T-cell (primary cell): ENCODE measurements around the gene SPSB4. TPM values are rescaled to one million over a fixed set of nuclear protein-coding genes. Genes with fewer than 3 reads are reported as not detected.
A peak's percentile ranks its signal among the peaks of the same experiment; 100 is the strongest.
"Not testable (repeated sequence)": the region's sequence is repeated elsewhere in the genome, so short reads cannot be mapped to it uniquely, and the experiment has no call there.

Source experiments
- ATAC-seq, 4 experiments: fragments of 200-7000 bp in 3 of 4; fragments of 150-1000 bp in 1 of 4; cut with Tn5 transposase; replicated peaks in 1 of 4; 1 replicate in 3 of 4; 2 replicates in 1 of 4; pipeline ENCODE4 v1.10.0; 2021; ENCODE audit warnings: moderate library complexity in 3 of 4, mild to moderate bottlenecking in 2 of 4, moderate number of reproducible peaks in 1 of 4
- CTCF ChIA-PET, 2 donors: fragments of 300-600 bp; sonication (Branson Sonifier 250); formaldehyde crosslinking; loops; one replicate each; lab custom pipeline; 2022; ENCODE audit warnings: antibody characterized with exemption in 2 of 2; lab: Charles Lee
- POLR2A ChIA-PET, 2 donors: fragments of 300-600 bp; sonication (Branson Sonifier 250); formaldehyde crosslinking; loops; one replicate each; lab custom pipeline; 2022; ENCODE audit warnings: antibody characterized with exemption in 2 of 2; lab: Charles Lee
- DNase-seq, 35 experiments: peaks; one replicate each; pipeline versions ENCODE4 v3.0.0 to v3.0.0-alpha.2; 2013 to 2023
- H3K27ac ChIP-seq: one replicate; pipeline ENCODE4 v1.5.1; 2013; ENCODE audit warnings: low read length
- H3K27me3 ChIP-seq, 2 experiments: replicated peaks in 1 of 2; 1 replicate in 1 of 2; 2 replicates in 1 of 2; pipeline versions ENCODE4 v1.6.1 to v1.7.0; 2013; ENCODE audit warnings: low read length in 1 of 2, mixed read lengths in 1 of 2; ENCODE audit not compliant: control insufficient read depth in 2 of 2, insufficient read depth in 2 of 2; ENCODE audit errors: extremely low read depth in 1 of 2
- H3K36me3 ChIP-seq, 2 donors: 1 replicate in 1 of 2; 2 replicates in 1 of 2; pipeline versions ENCODE4 v1.6.1 to v1.7.0; 2013; ENCODE audit warnings: low read length in 1 of 2; ENCODE audit not compliant: control insufficient read depth in 2 of 2, insufficient read depth in 1 of 2; ENCODE audit errors: extremely low read depth in 1 of 2
- H3K4me1 ChIP-seq, 2 experiments: 1 replicate in 1 of 2; 2 replicates in 1 of 2; pipeline versions ENCODE4 v1.6.1 to v1.7.0; 2013; ENCODE audit warnings: low read length in 2 of 2, mixed read lengths in 1 of 2; ENCODE audit not compliant: insufficient read depth in 2 of 2, control insufficient read depth in 1 of 2; ENCODE audit errors: extremely low read depth in 1 of 2
- H3K4me3 ChIP-seq, 2 donors: 1 replicate in 1 of 2; 2 replicates in 1 of 2; pipeline versions ENCODE4 v1.5.1 to v1.7.0; 2013; ENCODE audit warnings: mild to moderate bottlenecking in 2 of 2, low read length in 1 of 2, moderate library complexity in 1 of 2; ENCODE audit not compliant: control insufficient read depth in 1 of 2; ENCODE audit errors: extremely low read depth in 1 of 2
- H3K9me3 ChIP-seq: 2 replicates; pipeline ENCODE4 v1.7.0; 2013
- H3K27ac Mint-ChIP-seq, 2 donors: one replicate each; pipeline ENCODE4 v1.8.0; 2020 to 2021; ENCODE audit warnings: mild to moderate bottlenecking in 2 of 2, mixed read lengths in 2 of 2
- H3K27me3 Mint-ChIP-seq, 2 donors: one replicate each; pipeline ENCODE4 v1.8.0; 2021 to 2022; ENCODE audit warnings: mixed read lengths in 2 of 2
- H3K36me3 Mint-ChIP-seq: one replicate; pipeline ENCODE4 v1.8.0; 2021; ENCODE audit warnings: mixed read lengths
- H3K4me1 Mint-ChIP-seq, 3 donors: one replicate each; pipeline ENCODE4 v1.8.0; 2020 to 2022; ENCODE audit warnings: mixed read lengths in 3 of 3, mild to moderate bottlenecking in 1 of 3
- H3K4me3 Mint-ChIP-seq, 3 donors: one replicate each; pipeline ENCODE4 v1.8.0; 2020 to 2022; ENCODE audit warnings: mild to moderate bottlenecking in 3 of 3, mixed read lengths in 3 of 3, moderate library complexity in 3 of 3
- H3K9me3 Mint-ChIP-seq, 3 donors: one replicate each; pipeline ENCODE4 v1.8.0; 2020 to 2022; ENCODE audit warnings: mixed read lengths in 3 of 3
- WGBS: methylation state at CpG from one replicate; pipeline ENCODE4 v1.1.5; 2013; ENCODE audit warnings: missing lambda C conversion rate; ENCODE audit not compliant: insufficient coverage; 5-methylcytosine and 5-hydroxymethylcytosine counted together
- total RNA-seq, 35 experiments: library from RNA in 6 of 35; stranded (reverse) in 6 of 35; fragments of 120-200 nt in 1 of 35; gene quantifications; one replicate each; pipeline versions ENCODE4 v1.2.1 to v1.2.4 and lab custom pipeline; 2013 to 2026

Gene SPSB4
- total RNA-seq, 5 donors from 2014 or later (not counting 1 experiment from before 2014, with no cell fraction given), result not detected

- DNase-seq (no peak), ATAC-seq (no peak)
- H3K36me3 ChIP-seq, result no peaks in the 10 kb centered on the region
- Mint-ChIP-seq H3K27ac (no peak overlapping the region), H3K4me3 (no peak overlapping the region), H3K4me1 (peaks cover 7 to 13% (median 13%) of the 10 kb centered on the region in 3 donors), H3K27me3 (peaks cover 11 to 28% of the 10 kb centered on the region in 2 donors), H3K36me3 (no peaks in the 10 kb centered on the region), H3K9me3 (no peaks in the 10 kb centered on the region)
- H3K27ac ChIP-seq, result no peak overlapping the region
- peaks cover 0 to 16% of the 10 kb centered on the region in 2 experiments for H3K4me1 ChIP-seq
- no peak overlapping the region for H3K4me3 ChIP-seq
- H3K27me3 ChIP-seq, result peaks cover 0 to 12% of the 10 kb centered on the region in 2 experiments
- H3K9me3 ChIP-seq, result no peaks in the 10 kb centered on the region
- CTCF ChIA-PET, result interaction anchor here in 1 of 2 donors (0.5 to 1.4 kb wide), 5 partner anchors 22 to 190 kb away, joined by 3 to 6 read pairs (median 5); no protein-coding TSS in a partner anchor
- POLR2A ChIA-PET, result no interaction called here
- no CpG with 5 or more reads among the region's 2 CpGs for WGBS
Observed at GRCh38 chr3:141012571-141012970, 38.6 kb upstream of the SPSB4 start.

GRCh38 chr3:141015481-141015880 is 35.7 kb upstream of the SPSB4 start:
- ATAC-seq (no peak), DNase-seq (no peak)
- H3K27me3 Mint-ChIP-seq, result peaks cover 4 to 10% of the 10 kb centered on the region in 2 donors
- WGBS, result 88% methylated on average over 1 of the region's 3 CpGs
- H3K9me3 Mint-ChIP-seq, result no peaks in the 10 kb centered on the region
- CTCF ChIA-PET, result no interaction called here
- H3K27ac Mint-ChIP-seq, result no peak overlapping the region
- POLR2A ChIA-PET, result no interaction called here
- Histone ChIP-seq H3K27ac (no peak overlapping the region), H3K9me3 (no peaks in the 10 kb centered on the region), H3K27me3 (peaks cover 0 to 9% of the 10 kb centered on the region in 2 experiments), H3K4me3 (no peak overlapping the region), H3K4me1 (peaks cover 0 to 21% of the 10 kb centered on the region in 2 experiments), H3K36me3 (no peaks in the 10 kb centered on the region)
- no peaks in the 10 kb centered on the region for H3K36me3 Mint-ChIP-seq
- no peak overlapping the region for H3K4me3 Mint-ChIP-seq
- peaks cover 12 to 21% (median 18%) of the 10 kb centered on the region in 3 donors for H3K4me1 Mint-ChIP-seq

- ATAC-seq, H3K36me3 Mint-ChIP-seq, H3K9me3 Mint-ChIP-seq, H3K27ac ChIP-seq, H3K4me3 ChIP-seq, H3K27me3 Mint-ChIP-seq, H3K27me3 ChIP-seq, POLR2A ChIA-PET, H3K9me3 ChIP-seq, H3K36me3 ChIP-seq: not testable (repeated sequence)
- Mint-ChIP-seq H3K4me1 (peaks cover 6 to 13% (median 12%) of the 10 kb centered on the region in 3 donors), H3K4me3 (peak overlapping the region in 2 of 3 donors; percentile 38 to 58), H3K27ac (peak overlapping the region in 1 of 2 donors; percentile 0)
- WGBS, result 10% methylated on average over 16 of the region's 23 CpGs
- peaks cover 0 to 18% of the 10 kb centered on the region in 2 experiments for H3K4me1 ChIP-seq
- DNase-seq, result peak in 26 of 35 experiments; percentile 0 to 54 (median 19)
- CTCF ChIA-PET, result interaction anchor here in 1 of 2 donors (1.2 kb wide), 1 partner anchor 174 kb away, joined by 3 read pairs; no protein-coding TSS in a partner anchor
Observed at GRCh38 chr3:141017366-141018322, 33.5 kb upstream of the SPSB4 start.

GRCh38 chr3:141019244-141019643 is 31.9 kb upstream of the SPSB4 start:
- Histone ChIP-seq H3K4me1 (peaks cover 0 to 18% of the 10 kb centered on the region in 2 experiments), H3K9me3 (no peaks in the 10 kb centered on the region), H3K36me3 (no peaks in the 10 kb centered on the region), H3K27ac (no peak overlapping the region), H3K4me3 (no peak overlapping the region), H3K27me3 (no peaks in the 10 kb centered on the region)
- peaks cover 6 to 13% (median 12%) of the 10 kb centered on the region in 3 donors for H3K4me1 Mint-ChIP-seq
- H3K9me3 Mint-ChIP-seq, result no peaks in the 10 kb centered on the region
- DNase-seq (no peak), ATAC-seq (no peak)
- H3K36me3 Mint-ChIP-seq, result no peaks in the 10 kb centered on the region
- POLR2A ChIA-PET, result no interaction called here
- CTCF ChIA-PET, result interaction anchor here in 1 of 2 donors (0.6 kb wide), 1 partner anchor 23 kb away, joined by 4 read pairs; no protein-coding TSS in a partner anchor
- H3K27ac Mint-ChIP-seq, result no peak overlapping the region
- WGBS, result 98% methylated on average over 19 of the region's 19 CpGs
- H3K27me3 Mint-ChIP-seq, result no peaks in the 10 kb centered on the region
- H3K4me3 Mint-ChIP-seq, result no peak overlapping the region

- Histone ChIP-seq H3K4me1 (peaks cover 0 to 18% of the 10 kb centered on the region in 2 experiments), H3K27me3 (no peaks in the 10 kb centered on the region), H3K36me3 (no peaks in the 10 kb centered on the region), H3K9me3 (no peaks in the 10 kb centered on the region), H3K4me3 (no peak overlapping the region), H3K27ac (no peak overlapping the region)
- POLR2A ChIA-PET, result no interaction called here
- no peak for DNase-seq
- Mint-ChIP-seq H3K4me1 (peaks cover 6 to 13% (median 12%) of the 10 kb centered on the region in 3 donors), H3K36me3 (no peaks in the 10 kb centered on the region), H3K4me3 (no peak overlapping the region), H3K27me3 (no peaks in the 10 kb centered on the region), H3K9me3 (no peaks in the 10 kb centered on the region), H3K27ac (no peak overlapping the region)
- CTCF ChIA-PET, result no interaction called here
- ATAC-seq, result no peak
- WGBS, result 100% methylated on average over 1 of the region's 5 CpGs
Observed at GRCh38 chr3:141020143-141020830, 30.9 kb upstream of the SPSB4 start.

- no peak overlapping the region for H3K27ac Mint-ChIP-seq
- no CpG with 5 or more reads among the region's 4 CpGs for WGBS
Observed at GRCh38 chr3:141021261-141021660, 29.9 kb upstream of the SPSB4 start.

More at GRCh38 chr3:141021261-141021660, 29.9 kb upstream of the SPSB4 start:
- Histone ChIP-seq H3K4me1 (peaks cover 0 to 18% of the 10 kb centered on the region in 2 experiments), H3K4me3 (no peak overlapping the region), H3K27ac (no peak overlapping the region), H3K9me3 (no peaks in the 10 kb centered on the region), H3K36me3 (no peaks in the 10 kb centered on the region), H3K27me3 (no peaks in the 10 kb centered on the region)
- H3K4me3 Mint-ChIP-seq, result no peak overlapping the region
- no peaks in the 10 kb centered on the region for H3K9me3 Mint-ChIP-seq
- H3K4me1 Mint-ChIP-seq, result peaks cover 6 to 13% (median 12%) of the 10 kb centered on the region in 3 donors
- ChIA-PET POLR2A (interaction anchor here in 1 of 2 donors (0.7 kb wide), 1 partner anchor 55 kb away, joined by 3 read pairs; no protein-coding TSS in a partner anchor), CTCF (no interaction called here)
- no peak for ATAC-seq
- no peak for DNase-seq
- H3K36me3 Mint-ChIP-seq, result no peaks in the 10 kb centered on the region
- H3K27me3 Mint-ChIP-seq, result peaks cover 0 to 2% of the 10 kb centered on the region in 2 donors
